ENCODE results near the gene SERPINA1.
"Not testable (repeated sequence)": the region's sequence is repeated elsewhere in the genome, so short reads cannot be mapped to it uniquely, and the experiment has no call there.

The SERPINA1 gene

GRCh38 chr14:94369766-94370523, 18.5 kb downstream of the SERPINA1 start:
- not testable (repeated sequence) for DNase-seq (ENCODE audit: low read depth)

DNA sequence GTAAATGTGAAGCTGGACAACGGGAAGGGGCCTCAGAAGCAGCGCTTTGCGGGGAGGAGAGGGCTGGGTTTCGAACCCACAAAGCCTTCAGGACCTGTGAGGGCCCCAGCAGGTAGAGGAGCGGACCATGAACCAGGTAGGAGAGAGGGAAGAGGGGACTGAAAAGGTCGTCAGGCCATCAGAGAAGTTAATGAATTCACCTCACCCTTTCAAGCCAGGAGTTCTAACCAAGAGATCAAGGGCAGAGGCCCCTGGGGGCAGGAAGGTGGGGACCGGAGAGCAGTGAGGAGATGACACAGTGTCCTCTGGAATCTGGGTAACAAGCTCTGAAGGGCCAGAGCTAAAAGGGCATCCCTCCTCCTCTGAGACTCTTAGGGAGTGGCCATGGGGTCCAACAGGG, 19.4 kb downstream of the SERPINA1 start:
- DNase-seq (ENCODE audit: low read depth), result no peak

- no peak for DNase-seq (ENCODE audit: low read depth)
These were observed 20.2 kb downstream of the SERPINA1 start for GRCh38 chr14:94368243-94368590.

DNA sequence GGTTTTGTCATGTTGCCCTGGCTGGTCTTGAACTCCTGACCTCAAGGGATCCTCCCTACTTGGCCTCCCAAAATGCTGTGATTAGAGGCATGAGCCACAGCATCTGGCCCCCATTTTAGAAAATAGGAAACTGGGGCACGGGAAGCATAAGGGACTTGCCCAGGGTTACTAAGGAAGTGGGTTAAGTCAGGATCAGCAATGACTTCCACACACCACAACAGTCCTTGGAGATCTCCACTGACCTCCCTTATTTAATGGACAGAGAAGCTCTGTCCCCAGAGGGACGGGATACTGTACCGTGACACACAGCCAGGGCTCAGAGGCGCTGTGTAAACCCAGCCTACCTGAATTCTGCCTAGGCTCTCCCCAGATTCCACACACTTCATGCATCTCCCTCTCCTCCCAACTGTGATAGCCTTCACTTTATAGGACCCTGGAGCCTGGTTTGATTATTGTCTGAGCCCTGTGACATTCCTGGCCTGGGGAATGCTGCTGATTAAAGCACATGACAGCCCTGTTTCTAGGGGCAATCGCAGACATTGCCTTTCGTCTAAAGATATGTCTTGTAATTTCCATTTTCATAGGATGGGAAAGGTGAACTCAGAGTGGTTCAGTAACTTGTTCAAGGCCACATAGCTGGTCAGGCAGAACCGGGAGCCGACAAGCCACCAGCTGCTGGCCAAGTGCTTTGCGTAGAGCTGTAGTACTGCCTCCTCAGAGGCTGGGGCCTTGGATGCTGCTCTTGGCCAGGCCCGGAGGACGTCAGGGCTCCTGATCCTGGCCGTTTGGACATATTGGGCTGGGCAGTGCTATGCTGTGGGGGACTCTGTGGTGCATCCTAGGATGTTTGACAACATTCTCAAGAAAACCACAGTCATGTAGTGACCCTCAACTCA, 20.8 kb downstream of the SERPINA1 start:
- DNase-seq (ENCODE audit: low read depth), result no peak

GRCh38 chr14:94366146-94366915, 22.1 kb downstream of the SERPINA1 start, which contains the start of gene SERPINA2:
Gene SERPINA2 (minus strand): TSS chr14:94366698.
- no peak for DNase-seq (ENCODE audit: low read depth)

DNA sequence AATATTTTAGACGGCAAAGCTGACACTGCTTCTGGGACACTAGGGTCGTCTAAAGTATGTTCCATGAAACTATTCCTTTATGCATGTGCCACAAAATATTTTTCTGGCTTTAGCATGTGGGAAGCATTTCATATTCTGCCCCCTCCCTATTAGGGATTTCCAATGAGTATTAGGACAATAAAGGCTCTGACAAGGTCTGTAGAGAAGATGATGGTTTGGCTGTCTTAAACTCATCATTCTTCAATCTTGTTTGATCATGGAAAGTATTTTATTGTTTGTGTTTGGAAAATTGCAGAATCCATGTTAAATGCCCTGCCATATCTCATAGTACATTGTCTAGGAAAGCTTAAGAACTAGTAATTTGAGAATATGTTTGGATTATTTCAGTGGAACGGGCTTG, 22.8 kb downstream of the SERPINA1 start:
- DNase-seq (ENCODE audit: low read depth), result no peak

DNA sequence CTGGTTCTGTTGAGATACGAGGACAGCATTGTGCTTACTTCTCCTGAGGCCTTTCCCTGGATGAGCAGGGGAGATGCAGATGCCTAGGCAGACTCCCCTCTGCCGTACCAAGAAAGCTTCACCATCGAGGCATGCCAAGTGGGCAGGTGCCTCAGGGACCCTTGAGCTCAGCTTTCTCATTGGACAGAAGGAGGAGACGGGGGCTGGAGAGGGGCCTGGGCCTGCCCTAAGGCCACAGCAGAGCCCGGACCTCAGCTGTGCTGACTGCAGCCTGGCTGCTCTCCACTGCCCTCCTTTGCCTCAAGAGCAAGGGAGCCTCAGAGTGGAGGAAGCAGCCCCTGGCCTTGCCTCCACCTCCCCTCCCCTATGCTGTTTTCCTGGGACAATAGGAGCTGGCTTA, 23.4 kb downstream of the SERPINA1 start:
- no peak for DNase-seq (ENCODE audit: low read depth)

GRCh38 chr14:94364037-94364436, 24.4 kb downstream of the SERPINA1 start:
- DNase-seq (ENCODE audit: low read depth), result no peak

DNA sequence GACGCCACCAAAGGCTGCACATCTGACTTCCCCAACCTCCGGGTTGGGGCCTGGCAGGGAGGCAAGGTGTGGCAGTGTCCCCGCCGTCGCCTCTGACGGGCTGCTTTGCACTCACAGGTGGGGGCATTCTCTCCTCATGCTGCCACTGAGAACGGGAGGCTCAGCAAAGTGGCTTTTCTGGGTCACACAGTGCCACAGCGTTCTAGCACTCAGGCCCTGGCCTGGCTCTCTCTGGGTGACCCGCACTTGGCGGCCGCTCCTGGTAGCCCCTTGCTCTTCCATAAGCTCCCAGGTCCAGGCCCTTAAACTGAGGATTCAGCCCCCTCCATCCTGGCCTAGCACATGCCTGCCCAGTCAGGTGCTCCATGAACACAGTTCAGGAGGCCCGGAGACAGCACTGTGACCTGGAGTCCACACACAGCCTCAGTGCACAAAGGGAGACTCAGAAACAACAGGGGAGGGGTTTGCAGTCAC, 25.2 kb downstream of the SERPINA1 start:
- no peak for DNase-seq (ENCODE audit: low read depth)

DNA sequence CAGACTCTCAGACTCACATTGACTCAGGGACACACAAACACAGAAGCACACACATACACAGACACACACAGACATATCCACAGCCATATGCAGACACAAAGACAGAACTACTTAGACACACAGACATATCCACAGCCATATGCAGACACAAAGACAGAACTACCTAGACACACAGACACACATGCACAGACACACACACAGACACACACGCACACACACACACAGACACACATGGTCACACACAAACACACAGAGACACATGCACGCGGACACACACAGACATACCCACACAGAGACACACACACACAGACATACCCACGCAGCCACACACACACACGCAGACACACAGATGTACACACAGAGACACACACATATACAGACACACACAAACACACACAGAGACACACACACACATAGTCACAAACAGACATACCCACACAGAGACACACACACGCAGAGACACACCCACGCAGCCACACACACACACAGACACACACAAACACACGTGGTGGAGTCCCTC, 25.7 kb downstream of the SERPINA1 start:
- no peak for DNase-seq (ENCODE audit: low read depth)

DNA sequence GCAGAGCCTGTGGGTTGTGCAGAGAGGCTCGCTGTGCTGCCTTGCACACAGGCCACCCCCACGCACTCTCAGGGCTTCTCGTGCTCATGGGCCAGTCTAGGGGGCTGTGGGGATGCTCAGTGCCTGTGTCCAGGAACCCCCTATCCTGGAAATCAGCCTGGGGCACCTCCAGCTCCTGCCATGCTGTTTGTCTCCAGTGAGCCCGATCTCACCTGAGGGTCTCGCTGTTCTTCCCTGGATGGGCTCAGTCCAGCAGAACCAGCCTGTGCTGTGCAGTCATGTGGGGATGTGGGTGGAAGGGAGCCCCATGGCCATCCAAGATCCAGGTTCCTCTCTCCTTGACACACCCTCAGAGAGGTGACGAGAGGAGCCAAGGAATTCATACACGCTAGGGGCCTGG, 26.7 kb downstream of the SERPINA1 start:
- DNase-seq (ENCODE audit: low read depth), result no peak

- no peak for DNase-seq (ENCODE audit: low read depth)
These were observed 27.3 kb downstream of the SERPINA1 start for GRCh38 chr14:94360945-94361565.

DNA sequence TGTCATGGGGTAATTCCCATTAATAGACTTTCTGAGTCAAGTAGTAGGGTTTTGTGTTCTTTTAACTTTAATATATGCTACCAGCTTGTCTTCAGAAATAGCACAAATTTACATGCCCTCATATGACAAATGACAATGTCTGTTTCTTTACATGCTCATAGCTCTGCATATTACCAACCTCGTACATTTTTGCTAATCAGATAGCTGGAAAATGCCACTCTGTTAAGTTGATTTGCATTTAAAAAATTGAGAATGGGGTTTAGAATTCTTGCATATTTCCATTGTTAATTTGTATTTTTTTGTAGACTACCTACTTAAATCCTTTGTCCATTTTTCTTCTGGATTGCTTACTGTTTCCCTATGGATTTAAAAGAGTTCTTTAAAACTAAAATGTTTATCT, 31.2 kb downstream of the SERPINA1 start:
- no peak for DNase-seq (ENCODE audit: low read depth)

GRCh38 chr14:94356379-94357056, 31.9 kb downstream of the SERPINA1 start:
- DNase-seq (ENCODE audit: low read depth), result no peak

- DNase-seq (ENCODE audit: low read depth), result no peak
These were observed 33.1 kb downstream of the SERPINA1 start for GRCh38 chr14:94355191-94355794.

DNA sequence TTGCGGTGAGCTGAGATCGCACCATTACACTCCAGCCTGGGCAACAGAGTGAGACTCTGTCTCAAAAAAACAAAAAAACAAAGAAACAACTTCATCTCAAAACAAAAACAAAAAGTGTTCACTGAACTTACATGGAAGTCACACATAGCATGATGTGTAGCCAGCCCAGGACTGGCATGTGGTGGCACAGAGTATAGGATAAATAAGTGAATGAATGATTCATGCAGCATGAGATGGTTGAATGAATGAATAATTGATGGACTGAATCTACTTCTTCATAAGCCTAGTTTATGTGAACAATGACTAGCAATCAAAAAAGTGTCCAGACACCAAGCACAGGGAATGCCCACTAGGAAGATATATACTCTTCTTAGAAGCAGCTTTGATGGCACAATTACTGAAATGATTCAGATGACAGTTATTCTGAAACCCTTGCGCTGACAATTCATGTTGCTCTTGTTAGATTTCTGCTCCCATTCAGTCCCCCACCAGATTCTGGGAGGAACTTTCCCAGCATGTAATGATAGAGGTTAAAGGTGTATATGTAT, 33.7 kb downstream of the SERPINA1 start:
- DNase-seq (ENCODE audit: low read depth), result no peak

DNA sequence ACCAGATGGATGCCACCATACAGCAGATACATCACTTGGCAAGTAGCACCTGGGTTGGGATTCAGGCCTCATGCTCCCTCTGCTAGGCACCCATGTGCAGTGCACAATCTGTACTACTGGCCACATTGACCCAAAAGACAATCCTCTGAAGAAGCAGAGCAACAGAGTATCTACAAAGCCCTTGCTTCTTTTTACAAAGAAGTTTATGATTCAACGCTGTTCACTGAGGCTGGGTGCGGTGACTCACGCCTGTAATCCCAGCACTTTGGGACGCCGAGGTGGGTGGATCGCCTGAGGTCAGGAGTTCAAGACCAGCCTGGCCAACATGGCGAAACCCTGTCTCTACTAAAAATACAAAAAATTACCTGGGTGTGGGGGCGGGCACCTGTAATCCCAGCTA, 34.2 kb downstream of the SERPINA1 start:
- not testable (repeated sequence) for DNase-seq (ENCODE audit: low read depth)

GRCh38 chr14:94349276-94349675, 39.1 kb downstream of the SERPINA1 start:
- no peak for DNase-seq (ENCODE audit: low read depth)

DNA sequence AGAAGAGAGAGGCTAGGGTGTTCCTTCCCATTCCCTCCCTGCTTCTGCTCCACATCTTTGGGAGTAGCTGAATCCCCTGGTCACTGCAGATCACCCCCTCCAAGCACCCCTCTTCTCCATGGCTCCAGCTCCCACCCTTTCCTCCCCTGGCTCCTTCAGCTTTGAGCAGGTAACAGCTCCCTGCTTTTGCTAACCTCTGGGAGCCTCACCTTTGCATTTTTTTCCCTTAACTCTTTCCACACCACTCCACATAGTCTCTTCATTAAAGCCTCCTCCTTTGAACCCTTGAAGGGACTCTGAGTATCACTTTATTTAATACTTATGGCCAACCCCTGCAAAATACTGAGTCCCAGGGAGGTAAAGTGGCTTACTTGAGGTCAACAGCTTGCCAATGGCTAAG, 39.6 kb downstream of the SERPINA1 start:
- DNase-seq (ENCODE audit: low read depth), result no peak

DNA sequence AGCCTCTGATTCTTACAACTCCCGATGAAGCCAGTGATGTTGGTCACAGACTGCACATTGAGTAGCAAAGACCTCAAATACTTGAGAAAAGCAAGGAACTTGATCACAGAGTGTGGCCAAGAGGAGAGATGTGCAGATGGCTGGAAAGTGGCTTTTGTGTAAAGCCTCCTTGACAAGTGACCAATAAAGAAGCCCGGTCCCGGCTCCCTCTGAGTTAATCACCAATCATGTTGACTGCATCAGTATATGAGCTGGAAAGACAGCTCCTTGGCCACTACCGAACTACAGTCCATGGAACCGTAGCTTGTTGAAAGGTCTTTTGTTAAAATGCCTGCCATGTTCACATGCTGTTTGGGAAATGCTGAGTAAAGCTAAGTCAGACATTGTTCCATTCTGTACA, 41.6 kb downstream of the SERPINA1 start:
- DNase-seq (ENCODE audit: low read depth), result no peak
